DND-41 (cell line): ENCODE measurements around the gene JADE1.

ENCODE experiments used
- ATAC-seq: fragments of 200-7000 bp; cut with Tn5 transposase; 3 replicates; pipeline ENCODE4 v1.9.1; 2021; ENCODE audit warnings: low read depth; ENCODE audit not compliant: insufficient read depth
- DNase-seq: peaks from one replicate; pipeline ENCODE4 v3.0.0-alpha.2; 2020
- H2AFZ ChIP-seq: 2 replicates; pipeline ENCODE4 v1.6.0; 2012; ENCODE audit warnings: low read depth, low read length
- H3K27ac ChIP-seq: 2 replicates; pipeline ENCODE4 v1.5.1; 2012; ENCODE audit warnings: low read length, inconsistent platforms
- H3K27me3 ChIP-seq: fragments of 200-600 bp; sonication (generic); 2 replicates; pipeline ENCODE4 v1.6.0; 2012; ENCODE audit warnings: low read length, mild to moderate bottlenecking, inconsistent platforms; ENCODE audit not compliant: insufficient read depth, poor library complexity
- H3K36me3 ChIP-seq: 2 replicates; pipeline ENCODE4 v1.5.1; 2012; ENCODE audit warnings: low read length, inconsistent platforms; ENCODE audit not compliant: insufficient read depth
- H3K4me1 ChIP-seq: 2 replicates; pipeline ENCODE4 v1.5.1; 2012; ENCODE audit warnings: mild to moderate bottlenecking, low read length; ENCODE audit not compliant: insufficient read depth
- H3K4me2 ChIP-seq: 2 replicates; pipeline ENCODE4 v1.6.0; 2012; ENCODE audit warnings: mild to moderate bottlenecking, moderate library complexity, low read length, inconsistent platforms; ENCODE audit not compliant: insufficient read depth
- H3K4me3 ChIP-seq, 2 experiments: fragments of 200-600 bp in 1 of 2; shearing (Covaris generic) in 1 of 2; 2 replicates each; pipeline ENCODE4 v1.5.1; 2012 to 2016; ENCODE audit warnings: inconsistent platforms in 2 of 2, low read length in 2 of 2, mild to moderate bottlenecking in 2 of 2, low read depth in 1 of 2, moderate library complexity in 1 of 2
- H3K79me2 ChIP-seq: 2 replicates; pipeline ENCODE4 v1.6.0; 2012; ENCODE audit warnings: low read length, inconsistent platforms; ENCODE audit not compliant: insufficient read depth
- H3K9ac ChIP-seq: 2 replicates; pipeline ENCODE4 v1.6.0; 2012; ENCODE audit warnings: low read depth, mild to moderate bottlenecking, inconsistent platforms, low read length, moderate library complexity
- H3K9me3 ChIP-seq: 2 replicates; pipeline ENCODE4 v1.5.1; 2012; ENCODE audit warnings: low read length, moderate library complexity, mild to moderate bottlenecking, inconsistent platforms; ENCODE audit not compliant: insufficient read depth, severe bottlenecking
- H4K20me1 ChIP-seq: 2 replicates; pipeline ENCODE4 v1.6.0; 2012; ENCODE audit warnings: low read length; ENCODE audit not compliant: insufficient read depth
- EZH2 ChIP-seq: IDR thresholded peaks from 3 replicates; pipeline ENCODE4 v1.6.1; 2012; ENCODE audit warnings: borderline replicate concordance, low read depth, mild to moderate bottlenecking, moderate library complexity, low read length, inconsistent platforms; ENCODE audit not compliant: severe bottlenecking
- TF ChIP-seq, protein P1 (sequence below): IDR thresholded peaks from 2 replicates; pipeline ENCODE4 v1.5.1; 2012; ENCODE audit warnings: borderline replicate concordance, low read length, moderate library complexity, mild to moderate bottlenecking; ENCODE audit not compliant: poor library complexity, severe bottlenecking; ENCODE audit errors: extremely low read depth

JADE1 gene

DNA sequence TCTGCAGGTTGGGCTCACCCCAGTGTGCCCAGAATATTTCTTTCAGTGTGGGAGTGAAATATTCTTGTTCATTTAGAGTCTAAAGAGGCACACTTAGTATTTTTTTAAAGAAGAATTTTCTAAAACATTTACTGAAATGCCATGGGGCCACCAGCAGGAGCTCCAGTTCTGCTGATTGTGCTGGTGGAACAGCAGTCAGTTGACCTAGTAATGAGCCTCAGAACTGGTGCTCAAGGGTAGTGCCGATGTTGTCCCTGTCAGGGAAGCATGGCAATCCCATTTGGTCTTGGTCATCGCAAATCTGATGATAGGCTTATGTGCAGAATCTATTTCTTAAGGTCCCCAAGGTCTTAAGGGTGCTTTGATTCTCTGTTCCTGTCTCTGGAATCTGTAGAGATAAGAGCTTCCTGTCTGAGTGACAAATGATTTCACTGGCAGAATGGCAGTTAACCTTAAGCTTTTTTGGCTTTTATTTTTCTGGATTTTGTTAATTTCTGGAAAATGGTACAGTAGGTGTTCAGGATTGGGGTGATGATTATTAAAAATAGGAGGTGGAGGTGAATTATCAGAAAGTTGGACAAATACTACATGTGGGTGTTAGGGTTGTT is 31.3 kb downstream of the JADE1 start:
- H3K9ac ChIP-seq: no peak overlapping the region
- no peak overlapping the region for H3K4me2 ChIP-seq
- ATAC-seq (0 out of 3 replicates have a peak, but pooled peaks have one; percentile 24), DNase-seq (no peak)
- H3K27me3 ChIP-seq: no peaks in the 10 kb centered on the region
- H3K27ac ChIP-seq: peak overlapping the region; percentile 13; the same call in 1 of the 2 replicates
- no peak overlapping the region for H3K4me3 ChIP-seq
- H3K4me1 ChIP-seq: no peaks in the 10 kb centered on the region
- H3K36me3 ChIP-seq: peaks cover 92% of the 10 kb centered on the region
- no peaks in the 10 kb centered on the region for H3K9me3 ChIP-seq
- no peak overlapping the region for H2AFZ ChIP-seq
- TF ChIP-seq, protein P1, sequence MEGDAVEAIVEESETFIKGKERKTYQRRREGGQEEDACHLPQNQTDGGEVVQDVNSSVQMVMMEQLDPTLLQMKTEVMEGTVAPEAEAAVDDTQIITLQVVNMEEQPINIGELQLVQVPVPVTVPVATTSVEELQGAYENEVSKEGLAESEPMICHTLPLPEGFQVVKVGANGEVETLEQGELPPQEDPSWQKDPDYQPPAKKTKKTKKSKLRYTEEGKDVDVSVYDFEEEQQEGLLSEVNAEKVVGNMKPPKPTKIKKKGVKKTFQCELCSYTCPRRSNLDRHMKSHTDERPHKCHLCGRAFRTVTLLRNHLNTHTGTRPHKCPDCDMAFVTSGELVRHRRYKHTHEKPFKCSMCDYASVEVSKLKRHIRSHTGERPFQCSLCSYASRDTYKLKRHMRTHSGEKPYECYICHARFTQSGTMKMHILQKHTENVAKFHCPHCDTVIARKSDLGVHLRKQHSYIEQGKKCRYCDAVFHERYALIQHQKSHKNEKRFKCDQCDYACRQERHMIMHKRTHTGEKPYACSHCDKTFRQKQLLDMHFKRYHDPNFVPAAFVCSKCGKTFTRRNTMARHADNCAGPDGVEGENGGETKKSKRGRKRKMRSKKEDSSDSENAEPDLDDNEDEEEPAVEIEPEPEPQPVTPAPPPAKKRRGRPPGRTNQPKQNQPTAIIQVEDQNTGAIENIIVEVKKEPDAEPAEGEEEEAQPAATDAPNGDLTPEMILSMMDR: no peak
- no peak for TF ChIP-seq EZH2
- peaks cover 85% of the 10 kb centered on the region for H4K20me1 ChIP-seq
- peaks cover 98% of the 10 kb centered on the region for H3K79me2 ChIP-seq

DNA sequence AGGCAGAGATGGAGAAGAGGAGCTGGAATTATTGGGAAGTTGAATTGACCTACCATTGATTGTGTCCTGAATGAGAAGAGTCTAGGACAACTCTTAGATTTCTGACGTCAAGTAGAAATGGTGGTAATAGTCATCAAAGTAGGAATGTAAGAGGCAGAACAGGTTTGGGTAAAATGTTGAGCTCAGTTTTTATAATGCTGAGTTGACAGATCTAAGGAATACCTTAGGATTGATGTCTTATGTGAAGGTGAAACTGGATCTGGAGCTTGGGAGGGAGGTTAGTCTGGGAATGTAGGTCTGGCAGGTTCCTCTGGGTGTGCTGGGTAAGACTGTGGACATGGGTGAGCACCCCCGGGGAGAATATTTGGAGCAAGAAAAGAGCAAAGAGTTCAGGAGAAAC is 31.9 kb downstream of the JADE1 start:
- H3K79me2 ChIP-seq: peaks cover 97% of the 10 kb centered on the region
- H3K4me3 ChIP-seq: no peak overlapping the region
- H2AFZ ChIP-seq: no peak overlapping the region
- no peak for ATAC-seq
- H3K4me1 ChIP-seq: no peaks in the 10 kb centered on the region
- no peak overlapping the region for H3K27ac ChIP-seq
- no peak overlapping the region for H3K4me2 ChIP-seq
- H4K20me1 ChIP-seq: peaks cover 87% of the 10 kb centered on the region
- no peaks in the 10 kb centered on the region for H3K9me3 ChIP-seq
- no peak for TF ChIP-seq EZH2
- TF ChIP-seq, protein P1: no peak
- DNase-seq: no peak
- H3K36me3 ChIP-seq: peaks cover 94% of the 10 kb centered on the region
- H3K9ac ChIP-seq: no peak overlapping the region
- no peaks in the 10 kb centered on the region for H3K27me3 ChIP-seq

DNA sequence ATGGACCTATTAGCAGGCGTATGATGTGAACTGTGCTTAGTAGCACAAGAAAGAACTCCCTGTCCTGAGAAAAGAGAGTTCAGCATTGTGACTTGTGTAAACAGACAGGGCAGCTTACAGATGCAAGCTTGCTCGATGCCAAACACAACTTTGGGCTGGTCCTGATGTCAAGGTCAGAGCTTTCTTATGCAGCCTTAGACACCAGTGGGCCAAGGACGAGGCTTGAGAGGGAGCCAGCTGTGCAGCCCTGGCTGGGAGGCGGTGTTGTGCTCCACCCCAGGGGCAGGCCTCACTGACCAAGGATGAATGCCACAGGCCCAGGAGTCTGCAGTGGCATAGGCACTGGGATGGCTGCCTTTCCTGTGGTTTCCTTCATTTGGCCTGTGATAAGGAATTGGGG is 35.4 kb downstream of the JADE1 start:
- Histone ChIP-seq H3K36me3 (peaks cover 99% of the 10 kb centered on the region), H3K79me2 (peaks cover 92% of the 10 kb centered on the region), H4K20me1 (peaks cover 73% of the 10 kb centered on the region), H3K4me3 (no peak overlapping the region), H3K9me3 (no peaks in the 10 kb centered on the region), H3K4me2 (no peak overlapping the region), H3K4me1 (no peaks in the 10 kb centered on the region), H3K27me3 (no peaks in the 10 kb centered on the region), H3K27ac (no peak overlapping the region), H2AFZ (no peak overlapping the region), H3K9ac (no peak overlapping the region)
- DNase-seq (no peak), ATAC-seq (no peak)
- TF ChIP-seq, protein P1: no peak
- no peak for TF ChIP-seq EZH2

DNA sequence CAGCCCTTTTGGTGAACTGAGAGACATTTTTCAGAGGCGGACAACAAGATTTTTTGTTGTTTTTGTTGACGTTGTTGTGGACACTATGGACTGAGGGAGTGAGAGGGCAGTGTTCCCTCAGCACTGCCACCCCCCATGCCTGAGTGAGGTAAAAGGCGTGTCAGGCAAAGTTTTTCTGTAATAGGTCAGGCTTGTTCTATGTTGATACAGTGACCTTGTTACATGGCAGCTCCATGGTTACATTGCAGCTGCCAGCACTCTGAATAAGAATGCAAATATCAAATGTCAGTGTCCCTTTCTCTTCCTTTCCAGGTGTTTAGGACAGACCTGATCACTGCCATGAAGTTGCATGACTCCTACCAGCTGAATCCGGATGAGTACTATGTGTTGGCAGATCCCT is 36.6 kb downstream of the JADE1 start:
- Histone ChIP-seq H3K4me2 (no peak overlapping the region), H3K9me3 (no peaks in the 10 kb centered on the region), H3K79me2 (peaks cover 81% of the 10 kb centered on the region), H3K4me1 (no peaks in the 10 kb centered on the region), H3K27me3 (no peaks in the 10 kb centered on the region), H4K20me1 (peaks cover 63% of the 10 kb centered on the region), H3K9ac (no peak overlapping the region), H3K27ac (no peak overlapping the region), H2AFZ (no peak overlapping the region), H3K4me3 (no peak overlapping the region), H3K36me3 (peaks cover 99% of the 10 kb centered on the region)
- no peak for ATAC-seq
- DNase-seq: no peak
- no peak for TF ChIP-seq EZH2
- TF ChIP-seq, protein P1: no peak
